ENCODE measurements around the gene BRD8.

BRD8 gene

GRCh38 chr5:138102454-138103318 lies 75.7 kb downstream of the BRD8 start:
- in situ Hi-C loops (cut with MboI; ENCODE audit: low sequenced_read_pairs): no loop called here

GRCh38 chr5:138096997-138097828 lies 81.2 kb downstream of the BRD8 start:
- in situ Hi-C loops (cut with MboI; ENCODE audit: low sequenced_read_pairs): no loop called here

- in situ Hi-C loops (cut with MboI; ENCODE audit: low sequenced_read_pairs): no loop called here
Observed at GRCh38 chr5:138096363-138096762, 82.1 kb downstream of the BRD8 start.

- in situ Hi-C loops (cut with MboI; ENCODE audit: low sequenced_read_pairs): no loop called here
Observed at GRCh38 chr5:138095100-138095907, 83.1 kb downstream of the BRD8 start.

- in situ Hi-C loops (cut with MboI; ENCODE audit: low sequenced_read_pairs): no loop called here
Observed at GRCh38 chr5:138093036-138093435, 85.4 kb downstream of the BRD8 start.

GRCh38 chr5:138092301-138092700 lies 86.1 kb downstream of the BRD8 start:
- in situ Hi-C loops (cut with MboI; ENCODE audit: low sequenced_read_pairs): no loop called here

- in situ Hi-C loops (cut with MboI; ENCODE audit: low sequenced_read_pairs): no loop called here
Observed at GRCh38 chr5:138091685-138092084, 86.7 kb downstream of the BRD8 start.
